C4-2B (cell line): Measurements from ENCODE around the gene GMDS.

Experiments
- ZFX ChIP-seq: fragments of 450-650 bp; IDR thresholded peaks from 2 replicates; pipeline ENCODE4 v1.6.1; 2017
- TF ChIP-seq, protein P1 (sequence below): fragments of 450-650 bp; conservative IDR thresholded peaks from 2 replicates; pipeline ENCODE4 v1.5.1; 2017; ENCODE audit warnings: mild to moderate bottlenecking

DNA sequence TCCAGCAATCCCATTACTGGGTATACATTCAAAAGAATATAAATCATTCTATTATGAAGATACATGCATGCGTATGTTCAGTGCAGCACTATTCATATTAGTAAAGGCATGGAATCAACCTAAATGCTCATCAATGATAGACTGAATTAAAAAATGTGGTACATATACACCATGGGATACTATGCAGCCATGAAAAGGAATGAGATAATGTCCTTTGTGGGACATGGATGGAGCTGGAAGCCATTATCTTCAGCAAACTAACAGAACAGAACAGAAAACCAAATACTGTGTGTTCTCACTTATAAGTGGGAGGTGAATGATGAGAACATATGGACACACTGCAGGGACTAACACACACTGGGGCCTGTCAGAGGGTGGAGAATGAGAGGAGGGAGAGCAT lies 261.6 kb downstream of the GMDS start:
- TF ChIP-seq, protein P1, sequence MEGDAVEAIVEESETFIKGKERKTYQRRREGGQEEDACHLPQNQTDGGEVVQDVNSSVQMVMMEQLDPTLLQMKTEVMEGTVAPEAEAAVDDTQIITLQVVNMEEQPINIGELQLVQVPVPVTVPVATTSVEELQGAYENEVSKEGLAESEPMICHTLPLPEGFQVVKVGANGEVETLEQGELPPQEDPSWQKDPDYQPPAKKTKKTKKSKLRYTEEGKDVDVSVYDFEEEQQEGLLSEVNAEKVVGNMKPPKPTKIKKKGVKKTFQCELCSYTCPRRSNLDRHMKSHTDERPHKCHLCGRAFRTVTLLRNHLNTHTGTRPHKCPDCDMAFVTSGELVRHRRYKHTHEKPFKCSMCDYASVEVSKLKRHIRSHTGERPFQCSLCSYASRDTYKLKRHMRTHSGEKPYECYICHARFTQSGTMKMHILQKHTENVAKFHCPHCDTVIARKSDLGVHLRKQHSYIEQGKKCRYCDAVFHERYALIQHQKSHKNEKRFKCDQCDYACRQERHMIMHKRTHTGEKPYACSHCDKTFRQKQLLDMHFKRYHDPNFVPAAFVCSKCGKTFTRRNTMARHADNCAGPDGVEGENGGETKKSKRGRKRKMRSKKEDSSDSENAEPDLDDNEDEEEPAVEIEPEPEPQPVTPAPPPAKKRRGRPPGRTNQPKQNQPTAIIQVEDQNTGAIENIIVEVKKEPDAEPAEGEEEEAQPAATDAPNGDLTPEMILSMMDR = no peak
- TF ChIP-seq ZFX = no peak
